HG03097 (cell line): ENCODE data around the gene CNOT3.
"Not testable (repeated sequence)": the region's sequence is repeated elsewhere in the genome, so short reads cannot be mapped to it uniquely, and the experiment has no call there.

Experiments
- ATAC-seq: cut with Tn5 transposase; IDR thresholded peaks from one replicate; pipeline ENCODE4 v1.9.1; 2021; ENCODE audit not compliant: unreplicated experiment, low FRiP score

Gene CNOT3

GRCh38 chr19:54137699-54138488, at the start of gene CNOT3:
Gene CNOT3 (plus strand): TSS chr19:54137762. CDS start chr19:54142979, 5,217 bp downstream.
- ATAC-seq, result no peak

GRCh38 chr19:54094426-54095000, 43.0 kb upstream of the CNOT3 start:
- ATAC-seq, result no peak

DNA sequence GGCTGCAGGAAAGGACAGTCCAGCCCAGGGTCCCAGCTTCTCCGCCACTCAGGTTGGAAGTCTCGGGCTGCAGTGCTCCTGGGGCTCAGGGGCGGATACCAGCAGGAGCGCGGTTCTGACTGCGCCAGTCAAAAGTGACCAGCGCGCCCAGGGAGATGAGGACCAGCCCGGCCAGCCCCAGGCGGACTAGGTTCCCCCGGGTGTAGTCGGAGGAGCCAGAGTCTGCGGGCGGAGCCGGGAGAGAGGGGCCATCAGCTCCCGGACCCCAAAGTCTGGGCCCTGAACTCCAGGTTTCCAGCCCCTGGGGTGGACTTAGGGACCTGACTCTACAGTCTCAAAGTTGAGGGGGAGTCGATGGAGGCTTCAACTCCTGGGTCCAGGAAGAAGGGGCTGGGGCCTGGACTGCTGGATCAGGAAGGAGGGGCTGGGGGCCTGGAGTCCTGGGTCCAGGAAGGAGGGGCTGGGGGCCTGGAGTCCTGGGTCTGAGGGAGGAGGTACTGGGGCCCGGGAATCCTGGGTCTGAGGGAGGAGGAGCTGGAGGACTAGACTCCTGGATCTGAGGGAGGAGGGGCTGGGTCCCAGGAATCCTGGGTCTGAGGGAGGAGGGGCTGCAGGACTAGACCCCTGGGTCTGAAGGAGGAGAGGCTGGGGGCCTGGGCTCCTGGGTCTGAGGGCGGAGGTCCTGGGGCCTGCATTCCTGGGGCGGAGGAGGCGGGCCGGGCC, 42.3 kb upstream of the CNOT3 start:
- ATAC-seq, result no peak

DNA sequence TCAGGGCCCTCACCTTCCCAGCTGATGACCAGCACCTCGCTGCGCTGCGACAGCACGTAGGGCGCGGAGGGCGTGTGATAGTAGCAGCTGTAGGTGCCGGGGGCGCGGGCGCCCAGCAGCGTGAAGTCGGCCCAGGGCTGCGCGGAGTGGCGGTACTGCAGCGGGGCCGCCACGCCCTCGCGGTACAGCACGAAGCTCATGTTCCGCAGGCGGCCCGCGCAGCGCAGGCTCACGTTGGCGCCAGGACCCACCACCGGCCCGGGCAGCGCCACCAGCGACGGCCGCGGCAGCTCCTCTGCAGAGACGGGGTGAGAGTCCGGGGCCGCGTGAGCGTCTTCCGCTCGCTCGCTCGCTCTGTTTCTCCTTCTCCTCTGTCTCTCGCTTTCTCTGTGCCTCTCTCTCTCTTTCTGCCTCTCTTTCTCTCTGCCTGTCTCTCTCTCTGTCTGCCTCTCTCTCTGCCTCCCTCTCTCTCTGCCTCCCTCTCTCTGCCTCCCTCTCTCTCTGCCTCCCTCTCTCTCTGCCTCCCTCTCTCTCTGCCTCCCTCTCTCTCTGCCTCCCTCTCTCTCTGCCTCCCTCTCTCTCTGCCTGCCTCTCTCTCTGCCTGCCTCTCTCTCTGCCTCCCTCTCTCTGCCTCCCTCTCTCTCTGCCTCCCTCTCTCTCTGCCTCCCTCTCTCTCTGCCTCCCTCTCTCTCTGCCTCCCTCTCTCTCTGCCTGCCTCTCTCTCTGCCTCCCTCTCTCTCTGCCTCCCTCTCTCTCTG, 41.5 kb upstream of the CNOT3 start:
- not testable (repeated sequence) for ATAC-seq

GRCh38 chr19:54096617-54097106, 40.9 kb upstream of the CNOT3 start:
- ATAC-seq, result no peak

GRCh38 chr19:54099190-54099902, 38.2 kb upstream of the CNOT3 start:
- ATAC-seq, result no peak

GRCh38 chr19:54099903-54100255, 37.7 kb upstream of the CNOT3 start:
- ATAC-seq, result not testable (repeated sequence)

DNA sequence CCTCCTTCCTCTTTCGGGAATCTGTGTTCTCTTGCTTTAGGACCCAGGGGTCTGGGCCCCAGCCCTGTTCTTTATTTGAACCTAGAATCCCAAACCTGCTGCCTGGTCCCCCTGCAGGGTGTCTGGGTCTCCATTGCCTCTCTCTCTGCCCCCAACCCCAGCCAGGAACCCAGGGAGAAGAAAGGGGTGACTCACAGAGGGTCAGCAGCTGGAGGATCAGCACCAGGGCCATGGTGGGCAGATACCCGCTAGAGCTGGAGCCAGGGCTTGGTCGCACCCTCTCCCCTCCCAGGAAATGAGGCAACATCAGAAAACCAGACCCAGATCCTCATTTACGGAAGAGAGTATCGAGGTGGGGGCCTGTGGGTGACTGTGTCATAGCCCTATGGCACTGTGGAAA, 37.0 kb upstream of the CNOT3 start, which contains the start of gene OSCAR:
Gene OSCAR (minus strand): TSS at position 243 of the 400 bp plus-strand sequence. CDS start 11 bp downstream, at position 232.
- ATAC-seq, result no peak

DNA sequence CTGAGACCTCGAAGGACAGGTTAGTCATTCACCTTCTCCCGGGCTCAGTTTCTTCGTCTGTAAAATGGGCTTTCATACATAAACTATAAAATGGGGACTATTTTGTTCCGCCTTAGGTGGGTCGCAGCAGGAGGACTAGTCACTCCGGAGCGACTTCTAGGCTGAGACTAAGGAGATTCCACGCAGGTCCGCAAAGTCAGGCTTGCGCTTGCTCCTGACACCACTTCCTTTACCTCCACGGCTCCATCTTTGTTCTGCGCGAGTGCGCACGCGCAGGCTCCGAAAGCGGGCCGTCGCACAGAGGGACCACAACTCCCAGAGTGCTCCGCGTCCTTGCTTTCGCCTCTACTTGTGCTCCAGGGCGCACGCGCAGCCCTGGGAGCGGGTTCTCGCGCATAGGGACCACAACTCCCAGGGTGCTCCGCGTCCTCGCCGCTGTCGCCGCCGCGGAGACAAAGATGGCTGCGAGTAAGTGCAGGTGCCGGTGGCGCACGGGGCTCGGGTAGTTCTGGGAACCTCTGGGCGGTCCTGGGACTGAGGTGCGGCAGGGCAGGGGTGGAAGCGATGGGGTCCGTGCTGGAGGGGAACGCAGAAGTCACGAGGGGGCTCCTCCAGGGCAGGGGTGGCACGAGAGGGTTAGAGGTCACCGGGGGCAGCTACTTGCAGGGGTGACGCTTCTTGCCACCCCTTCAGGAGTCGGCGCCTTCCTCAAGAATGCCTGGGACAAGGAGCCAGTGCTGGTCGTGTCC, 35.0 kb upstream of the CNOT3 start, which contains the start of gene NDUFA3:
Gene NDUFA3 (plus strand): TSS at position 435 of the 749 bp plus-strand sequence. CDS start 24 bp downstream, at position 459.
- ATAC-seq, result peak; percentile 91

DNA sequence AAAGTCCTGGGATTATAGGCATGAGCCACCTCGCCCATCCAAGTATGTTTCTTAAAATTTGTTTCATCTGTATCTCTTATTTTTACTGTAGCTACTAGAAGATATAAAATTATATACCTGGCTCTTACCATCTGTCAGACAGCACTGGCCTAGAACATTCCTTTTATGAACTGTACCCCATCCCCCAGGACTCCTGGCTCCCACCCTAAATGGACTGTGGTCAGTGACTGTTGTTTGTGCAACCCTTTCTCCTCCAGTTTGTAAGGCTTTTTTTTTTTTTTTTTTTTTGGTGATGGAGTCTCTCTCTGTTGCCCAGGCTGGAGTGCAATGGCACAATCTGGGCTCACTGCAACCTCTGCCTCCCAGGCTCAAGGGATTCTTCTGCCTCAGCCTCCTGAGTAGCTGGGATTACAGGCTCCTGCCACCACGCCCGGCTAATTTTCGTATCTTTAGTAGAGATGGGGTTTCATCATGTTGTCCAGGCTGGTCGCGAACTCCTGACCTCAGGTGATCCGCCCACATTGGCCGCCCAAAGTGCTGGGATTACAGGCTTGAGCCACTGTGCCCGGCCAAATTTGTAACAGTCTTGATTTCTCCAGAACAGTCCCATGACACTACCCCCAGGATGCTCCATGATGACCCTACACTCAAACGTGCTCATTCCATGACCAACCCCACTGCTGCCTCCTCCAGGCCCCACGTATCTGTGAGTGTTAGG, 32.4 kb upstream of the CNOT3 start:
- ATAC-seq, result no peak

DNA sequence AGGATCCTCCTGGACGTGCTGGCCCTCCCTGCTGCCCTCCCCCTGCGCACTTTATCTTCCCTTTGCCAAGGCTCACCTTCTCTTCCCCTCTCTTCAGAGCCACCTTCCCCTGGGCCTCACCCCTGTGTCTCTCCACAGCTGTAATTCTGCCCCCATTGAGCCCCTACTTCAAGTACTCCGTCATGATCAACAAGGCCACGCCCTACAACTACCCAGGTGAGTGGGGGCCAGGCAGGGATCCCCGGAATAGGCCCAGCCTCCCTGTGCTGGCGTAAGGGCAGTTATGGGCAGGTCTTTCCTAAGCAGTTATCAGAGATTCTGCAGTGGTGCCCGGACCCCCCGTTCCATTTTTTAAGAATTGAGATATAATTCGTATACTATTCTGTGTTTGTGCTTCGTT, 31.8 kb upstream of the CNOT3 start:
- ATAC-seq, result no peak

GRCh38 chr19:54106716-54107115, 30.8 kb upstream of the CNOT3 start:
- ATAC-seq, result no peak

GRCh38 chr19:54107876-54108490, 29.6 kb upstream of the CNOT3 start:
- no peak for ATAC-seq

- no peak for ATAC-seq
Observed at GRCh38 chr19:54108496-54108895, 29.1 kb upstream of the CNOT3 start.

DNA sequence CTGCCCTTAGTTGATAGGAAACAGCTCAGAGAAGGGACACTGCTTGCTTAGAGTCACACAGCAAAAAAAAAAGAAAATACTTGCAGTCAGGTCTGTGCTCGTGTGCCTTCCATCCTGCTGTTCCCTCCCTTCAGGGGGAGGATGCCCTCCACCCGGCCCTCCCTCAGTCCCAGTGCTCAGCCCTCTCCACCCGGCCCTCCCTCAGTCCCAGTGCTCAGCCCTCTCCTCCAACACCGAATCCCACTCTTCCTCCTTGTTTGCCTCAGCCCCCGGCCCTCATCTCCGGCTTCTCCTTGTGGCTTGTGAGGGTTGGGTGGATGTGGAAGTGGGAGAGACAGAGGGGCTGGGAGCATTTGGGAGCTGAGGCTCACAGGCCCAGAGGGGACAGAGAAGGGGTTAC, 27.9 kb upstream of the CNOT3 start:
- ATAC-seq, result no peak

GRCh38 chr19:54114340-54115108, 23.0 kb upstream of the CNOT3 start:
- no peak for ATAC-seq
